Activated CD4-positive, alpha-beta T cell treated with anti-CD3 and anti-CD28 coated beads for 4 hours (primary cell): ENCODE results near the gene C11orf91.
"Not testable (repeated sequence)": the region's sequence is repeated elsewhere in the genome, so short reads cannot be mapped to it uniquely, and the experiment has no call there.

Experiments used
- DNase-seq, 2 donors: peaks; one replicate each; pipeline ENCODE4 v3.0.0-alpha.2; 2020

C11orf91 gene

DNA sequence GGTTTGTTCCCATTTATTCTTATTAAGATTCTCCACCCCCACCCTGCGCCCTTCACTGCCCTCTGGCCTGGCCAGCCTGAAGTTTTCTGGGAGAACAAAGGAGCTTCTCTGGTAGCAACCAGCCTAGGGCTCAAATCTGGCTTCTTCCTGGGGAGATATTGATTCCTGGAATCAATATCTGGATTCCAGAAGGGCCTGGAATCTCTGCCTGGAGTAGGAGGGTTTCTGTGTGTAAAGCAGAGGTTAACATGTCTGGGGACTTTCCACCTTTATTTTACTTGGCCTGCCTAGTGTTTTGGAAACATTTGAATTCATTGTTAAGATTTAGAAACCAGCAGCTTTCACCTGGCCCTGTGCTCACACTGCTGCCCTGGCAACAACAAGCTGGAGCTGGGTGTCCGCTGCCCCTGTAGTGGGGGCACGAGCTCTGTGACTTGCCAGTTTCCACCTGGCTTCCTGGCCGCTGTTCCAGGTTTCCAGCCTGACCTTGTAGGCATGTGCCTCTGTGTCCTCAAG is 5.5 kb downstream of the C11orf91 start:
- DNase-seq = no peak

DNA sequence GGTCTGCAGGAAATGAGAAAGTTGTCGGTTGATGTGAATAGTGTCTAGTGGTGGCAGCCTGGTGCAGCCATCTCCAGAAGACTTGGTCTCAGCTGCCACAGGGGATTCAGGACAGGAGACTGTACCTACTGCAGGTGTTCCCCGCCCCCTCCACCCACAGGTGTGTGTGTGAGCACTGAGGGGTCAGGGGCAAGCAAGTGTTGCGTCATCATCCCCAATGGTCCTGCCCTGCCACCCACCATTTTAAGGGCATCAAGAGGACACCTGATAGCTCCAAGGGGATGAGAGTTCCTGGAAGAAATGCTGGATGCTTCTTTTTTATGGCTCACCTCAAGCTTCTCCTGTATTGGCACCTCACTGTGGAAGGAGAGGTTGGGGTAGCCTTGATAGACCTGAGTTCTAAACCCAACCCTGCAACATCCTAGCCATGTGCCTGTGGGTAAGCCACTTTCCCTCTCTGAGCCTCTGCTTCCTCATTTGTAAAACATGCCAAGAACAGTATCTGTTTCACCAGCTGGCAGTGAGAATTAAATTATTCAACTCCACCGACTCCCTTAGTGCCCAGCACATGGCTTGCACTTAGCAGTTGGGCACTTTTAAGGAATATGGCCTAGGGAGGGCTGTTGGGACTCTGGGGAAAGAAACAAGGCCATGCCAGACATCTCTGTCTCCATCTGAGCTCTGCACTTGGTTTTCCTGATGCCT is 6.1 kb downstream of the C11orf91 start:
- DNase-seq = no peak

DNA sequence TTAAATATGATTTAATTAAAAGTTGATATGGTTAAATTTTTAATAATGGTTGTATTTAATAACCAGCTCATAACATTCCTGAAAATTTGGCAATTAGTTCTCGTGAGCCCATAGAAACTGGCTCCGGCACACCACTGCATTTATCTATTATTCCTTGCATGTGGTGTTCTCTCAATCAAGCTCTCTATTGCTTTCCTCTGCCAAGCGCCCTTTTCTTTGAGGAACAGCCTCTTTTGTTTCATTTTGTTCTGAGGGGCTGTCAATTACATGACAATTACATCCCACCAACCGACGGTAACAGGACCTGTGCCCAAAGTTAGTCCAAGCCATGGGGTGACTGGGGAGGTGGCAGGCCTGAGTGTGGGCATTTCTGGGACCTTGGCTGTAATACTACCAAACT is 8.1 kb downstream of the C11orf91 start:
- DNase-seq = no peak

DNA sequence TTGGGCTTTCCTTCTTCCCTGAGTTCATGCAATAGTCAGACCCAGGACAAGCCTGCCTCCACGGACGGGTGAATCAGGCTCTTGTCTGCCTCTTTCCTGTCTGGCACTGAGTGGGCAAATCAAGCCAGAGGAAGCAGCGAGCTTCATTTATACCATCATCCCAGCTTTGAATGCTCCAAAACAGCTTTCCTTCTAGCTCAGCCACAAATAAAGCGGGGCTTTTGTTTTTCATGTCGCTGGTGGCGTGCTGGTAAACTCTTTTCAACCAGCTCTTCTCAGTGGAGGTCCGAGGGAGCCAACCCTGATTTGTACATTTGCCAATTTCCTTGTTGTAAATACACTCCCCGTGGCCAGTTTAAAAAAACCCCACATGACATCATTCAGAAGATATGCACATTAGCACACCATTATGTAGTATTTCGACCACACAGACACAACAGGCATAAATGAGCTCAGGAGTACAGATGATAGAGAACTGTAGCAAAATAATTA is 8.6 kb downstream of the C11orf91 start:
- no peak for DNase-seq

DNA sequence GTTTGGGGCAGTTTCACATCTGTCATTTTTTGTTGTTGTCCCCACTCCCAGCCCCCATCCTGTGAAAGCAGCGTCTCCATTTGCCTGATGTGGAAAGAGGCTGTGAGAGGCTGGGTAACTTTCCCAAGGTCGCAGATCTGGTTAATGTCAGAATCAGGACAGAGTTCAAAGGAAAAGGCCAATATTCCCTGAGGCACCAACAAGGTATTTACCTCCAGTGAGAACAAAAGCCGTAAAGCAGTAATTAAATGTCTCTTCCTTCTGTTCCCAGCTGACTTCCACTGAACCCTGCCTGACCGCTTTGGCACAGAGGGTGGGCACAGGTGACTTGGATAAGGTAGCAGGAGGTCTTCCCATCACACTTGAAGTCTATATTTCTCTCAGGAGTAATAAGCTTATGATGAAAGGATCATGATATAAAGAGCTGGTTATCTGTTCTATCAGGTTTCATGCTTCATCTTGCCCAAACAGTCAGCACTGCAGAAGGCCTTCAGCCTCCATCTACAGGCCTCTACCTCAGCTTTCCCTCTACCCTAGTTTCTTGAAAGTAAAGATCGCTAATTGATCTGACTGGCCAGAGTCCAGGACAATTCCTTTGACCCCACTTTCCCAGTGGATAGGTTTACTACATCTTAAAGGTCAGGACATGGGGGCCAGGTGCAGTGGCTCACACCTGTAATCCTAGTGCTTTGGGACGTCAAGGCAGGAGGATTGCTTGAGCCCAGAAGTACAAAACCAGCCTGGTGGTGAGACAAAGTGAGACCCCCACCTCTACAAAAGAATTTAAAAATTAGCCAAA is 9.4 kb downstream of the C11orf91 start:
- DNase-seq = no peak

DNA sequence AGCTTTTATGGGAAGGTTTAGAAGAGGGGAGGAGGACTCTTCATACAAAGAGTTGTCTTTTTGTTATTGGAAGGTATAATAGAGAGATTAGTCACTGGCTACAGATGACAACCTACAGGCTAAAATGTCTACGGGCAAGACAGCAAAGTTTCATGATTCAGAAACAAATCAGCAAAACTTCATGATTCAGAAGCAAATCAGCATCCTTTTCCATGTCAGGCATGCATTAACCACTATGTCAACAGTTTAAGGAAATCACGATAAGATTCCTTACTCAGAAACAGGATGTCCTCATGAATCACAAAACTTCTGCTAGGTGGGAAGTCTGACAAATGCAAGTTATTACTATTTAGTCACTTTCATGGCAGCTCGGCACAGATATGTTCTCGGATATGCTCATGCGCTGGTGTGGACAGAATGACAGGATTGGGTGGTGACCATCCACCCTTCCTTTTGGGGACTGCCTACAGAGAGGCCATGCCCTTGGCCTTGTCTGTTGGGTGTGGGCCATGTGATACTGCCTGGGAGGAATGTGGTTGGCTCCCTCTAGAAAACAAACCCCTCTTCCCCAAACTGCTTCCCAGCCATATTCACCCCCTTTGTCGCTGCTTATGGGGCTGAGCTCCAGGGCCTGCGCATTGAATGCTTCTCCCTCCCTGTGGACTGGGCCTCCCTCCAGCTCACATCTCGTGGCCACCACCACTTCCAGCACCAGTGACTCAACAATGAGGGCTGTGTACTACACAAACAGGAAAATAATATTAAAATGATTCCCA is 10.1 kb downstream of the C11orf91 start:
- DNase-seq = no peak

DNA sequence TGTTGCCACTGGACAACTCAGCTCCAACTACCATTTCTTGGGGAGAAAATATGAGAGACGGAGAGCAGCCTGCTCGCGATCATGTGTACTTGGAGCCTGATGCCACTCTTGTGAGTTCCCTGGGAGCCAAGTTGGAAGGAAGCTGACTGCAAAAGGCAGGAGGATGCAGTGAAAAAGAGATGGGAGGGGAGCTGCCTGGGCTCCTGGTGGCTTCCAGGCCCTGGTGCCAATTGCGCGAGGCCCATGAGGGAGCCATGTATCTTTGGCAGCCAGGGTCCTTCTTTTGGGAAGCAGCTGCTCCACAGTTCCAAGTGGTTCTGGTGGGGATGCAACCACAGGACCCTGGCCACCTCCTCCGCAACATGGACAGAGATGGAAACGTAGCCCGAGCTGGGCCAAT is 11.1 kb downstream of the C11orf91 start:
- no peak for DNase-seq

DNA sequence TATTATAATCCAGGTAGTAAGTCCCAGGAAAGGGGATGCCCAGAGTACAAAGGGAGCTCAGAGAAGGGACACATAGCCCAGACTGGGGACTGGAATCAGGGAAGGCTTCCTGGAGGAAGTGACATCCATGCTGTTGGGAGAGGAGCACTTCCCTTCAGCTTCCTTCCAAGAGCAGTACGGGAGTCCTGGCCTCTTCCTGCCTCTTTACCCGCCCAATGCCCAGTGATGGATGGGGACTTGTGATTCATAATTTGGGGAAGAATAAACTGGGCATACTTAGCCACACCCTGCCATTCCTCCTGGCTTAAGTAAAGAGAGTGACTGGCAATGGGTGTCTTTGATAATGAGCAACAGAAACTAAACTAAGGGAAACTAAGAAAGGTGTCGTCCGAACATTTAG is 11.5 kb downstream of the C11orf91 start:
- no peak for DNase-seq

DNA sequence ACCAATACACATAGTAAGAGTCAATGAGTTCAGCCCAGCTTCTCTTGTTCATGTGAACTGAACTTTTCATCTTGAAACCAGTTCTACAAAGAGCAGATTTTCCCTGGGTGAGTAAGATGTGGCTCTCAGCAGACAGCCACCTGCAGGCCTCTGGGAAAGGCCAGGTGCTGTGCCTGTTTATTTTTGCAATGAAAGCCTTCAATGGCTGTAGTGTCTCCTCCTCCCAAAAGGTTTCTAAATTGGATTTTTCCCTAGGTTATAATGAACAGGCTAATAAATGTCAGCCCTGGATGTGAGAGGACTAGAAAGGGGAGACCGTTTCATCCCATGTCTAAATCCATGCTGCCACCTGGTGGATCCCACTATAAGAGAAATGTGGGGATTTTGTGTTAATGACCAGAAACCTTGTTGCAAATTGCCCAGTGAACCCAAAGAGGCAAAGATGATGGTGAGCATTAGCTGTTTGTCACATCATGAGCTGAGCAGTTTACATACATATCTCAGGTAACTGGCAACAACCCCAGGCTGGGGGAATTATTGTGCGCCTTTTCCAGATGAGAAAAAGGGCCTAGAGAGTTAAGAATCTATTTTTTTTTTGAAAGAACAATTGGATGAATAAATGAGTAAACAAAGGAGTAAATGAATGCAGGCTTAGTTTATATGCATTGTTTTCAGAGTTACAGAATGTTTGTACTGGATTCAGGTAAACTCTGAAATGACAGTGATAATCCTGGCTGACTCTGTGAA is 12.7 kb downstream of the C11orf91 start:
- DNase-seq = no peak

DNA sequence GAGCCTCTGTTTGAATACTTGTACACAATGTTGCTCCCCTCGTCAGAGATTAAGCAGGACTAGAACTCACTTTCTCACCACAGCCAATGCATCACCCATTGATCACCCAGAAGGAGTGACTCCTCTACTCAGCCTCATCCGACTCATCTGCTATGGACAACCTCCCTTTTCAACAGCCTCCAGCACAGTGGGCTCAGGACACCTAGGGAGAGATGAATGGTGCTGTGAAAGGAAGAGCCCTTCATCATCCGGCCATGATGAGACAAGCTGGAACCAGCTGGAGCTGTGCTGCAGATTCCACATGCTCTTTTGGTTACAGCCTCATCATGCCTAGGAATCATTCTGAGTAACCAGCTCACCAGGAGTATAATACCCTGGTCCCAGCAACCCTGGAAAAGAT is 15.5 kb downstream of the C11orf91 start:
- DNase-seq = no peak

DNA sequence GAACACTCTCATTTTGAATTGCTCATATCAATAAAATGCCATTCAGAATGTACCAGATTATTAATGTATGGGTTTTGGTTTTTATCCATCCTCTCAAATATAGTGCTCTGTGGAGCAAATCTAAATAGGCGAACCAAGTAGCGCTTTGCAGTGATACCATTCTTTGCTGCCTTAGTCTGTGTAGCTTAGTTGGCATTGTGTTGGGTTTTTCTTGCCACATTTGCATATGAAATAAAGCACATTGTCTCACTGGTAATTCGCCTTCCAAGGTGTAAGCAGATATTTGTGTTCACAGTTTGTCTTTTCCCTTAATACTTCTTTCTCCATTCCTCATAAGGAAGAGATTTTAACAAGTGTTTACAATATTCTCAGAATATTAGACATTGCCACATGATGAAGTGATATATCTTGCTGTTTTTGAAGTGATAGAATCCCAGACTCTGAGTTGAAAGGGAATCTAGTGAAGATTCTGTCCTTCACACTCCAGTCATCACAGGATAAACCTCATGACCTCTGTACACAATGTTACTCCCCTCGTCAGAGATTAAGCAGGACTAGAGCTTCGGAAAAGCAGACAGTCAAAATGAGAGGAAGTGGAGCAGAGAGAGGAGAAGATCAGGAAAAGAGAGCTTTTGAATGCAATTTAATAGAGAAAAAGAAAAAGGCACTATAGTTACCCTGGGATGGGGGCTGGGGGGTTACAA is 16.5 kb downstream of the C11orf91 start:
- no peak for DNase-seq

DNA sequence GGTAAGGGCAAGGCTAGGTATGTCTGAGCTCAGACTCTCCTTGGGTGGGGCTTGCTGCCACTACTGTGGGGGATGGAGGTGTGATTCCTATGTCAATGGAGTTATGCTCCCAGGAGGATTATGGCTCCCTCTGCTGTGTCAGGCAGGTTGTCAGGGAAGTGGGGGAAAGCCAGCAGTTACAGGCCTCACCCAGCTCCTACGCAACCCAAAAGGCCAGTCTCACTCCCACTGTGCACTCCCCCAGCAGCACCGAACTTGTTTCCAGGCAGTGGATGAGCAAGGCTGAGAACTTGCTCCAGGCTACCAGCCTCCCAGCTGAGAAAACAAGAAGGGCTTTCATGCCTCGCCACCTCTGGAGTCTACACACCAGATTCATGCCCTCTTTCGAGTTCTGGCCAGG is 18.2 kb downstream of the C11orf91 start:
- no peak for DNase-seq

DNA sequence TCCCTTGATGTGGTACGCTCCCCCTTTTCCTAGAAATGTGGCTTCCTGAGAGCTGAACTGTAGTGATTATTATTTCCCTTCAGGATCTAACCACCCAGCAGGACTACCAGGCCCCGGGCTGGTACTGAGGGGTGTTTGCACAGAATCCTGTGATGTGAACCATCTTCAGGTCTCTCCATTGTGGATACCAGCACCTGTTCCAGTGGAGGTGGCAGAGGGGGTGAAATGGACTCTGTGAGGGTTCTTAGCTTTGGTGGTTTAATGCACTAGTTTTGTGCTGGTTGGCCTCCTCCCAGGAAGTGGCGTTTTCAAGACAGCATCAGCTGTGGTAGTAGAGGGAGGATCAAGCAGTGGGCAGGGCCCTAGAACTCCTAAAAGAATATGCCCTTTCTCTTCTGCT is 18.6 kb downstream of the C11orf91 start:
- no peak for DNase-seq

DNA sequence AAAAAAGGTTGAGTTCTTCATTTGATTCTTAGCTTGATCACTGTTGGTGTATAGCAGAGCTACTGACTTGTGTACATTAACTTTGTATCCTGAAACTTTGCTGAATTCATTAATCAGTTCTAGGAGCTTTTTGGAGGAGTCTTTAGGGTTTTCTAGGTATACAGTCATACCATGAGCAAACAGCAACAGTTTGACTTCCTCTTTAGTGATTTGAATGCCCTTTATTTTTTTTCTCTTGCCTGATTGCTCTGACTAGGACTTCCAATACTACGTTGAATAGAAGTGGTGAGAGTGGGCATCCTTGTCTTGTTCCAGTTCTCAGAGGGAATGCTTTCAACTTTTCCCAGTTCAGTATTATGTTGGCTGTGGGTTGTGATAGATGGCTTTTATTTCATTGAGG is 22.0 kb downstream of the C11orf91 start:
- DNase-seq = not testable (repeated sequence)

DNA sequence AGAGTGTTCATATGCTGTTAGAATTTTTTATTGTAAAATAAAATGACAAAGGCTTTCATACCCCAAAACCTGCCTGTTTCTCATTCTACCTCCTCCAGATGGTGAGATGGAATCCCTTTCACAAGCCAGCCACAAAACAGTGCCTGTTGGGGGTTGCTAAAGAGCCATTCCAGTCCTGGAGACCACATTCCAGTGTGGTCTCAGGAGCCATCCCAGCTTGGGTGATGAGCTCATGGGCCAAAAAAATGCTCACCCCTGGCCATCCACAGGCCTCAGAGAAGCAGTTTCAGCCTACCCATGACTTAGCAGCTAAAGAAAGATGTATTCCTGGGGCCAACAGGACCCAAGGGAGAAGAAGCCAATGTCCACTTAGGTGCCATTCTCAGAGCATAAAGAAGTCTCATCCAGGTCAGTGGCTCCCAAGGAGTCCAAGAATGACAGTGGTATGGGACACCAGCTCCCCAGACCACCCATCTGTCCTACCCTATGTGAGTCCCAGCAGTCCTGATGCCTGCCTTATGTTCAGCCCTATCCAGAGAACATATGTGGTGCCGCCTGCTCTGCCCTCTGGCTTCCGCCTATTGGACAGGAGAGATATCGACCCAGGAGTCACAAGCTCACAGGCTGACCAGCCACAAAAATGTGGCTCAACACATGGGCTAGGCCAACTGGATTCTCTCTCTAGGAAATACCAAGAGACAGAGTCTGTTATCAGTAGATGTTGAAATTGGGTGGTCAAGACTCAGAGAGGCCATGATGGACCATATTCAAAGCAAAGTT is 26.4 kb downstream of the C11orf91 start:
- no peak for DNase-seq

DNA sequence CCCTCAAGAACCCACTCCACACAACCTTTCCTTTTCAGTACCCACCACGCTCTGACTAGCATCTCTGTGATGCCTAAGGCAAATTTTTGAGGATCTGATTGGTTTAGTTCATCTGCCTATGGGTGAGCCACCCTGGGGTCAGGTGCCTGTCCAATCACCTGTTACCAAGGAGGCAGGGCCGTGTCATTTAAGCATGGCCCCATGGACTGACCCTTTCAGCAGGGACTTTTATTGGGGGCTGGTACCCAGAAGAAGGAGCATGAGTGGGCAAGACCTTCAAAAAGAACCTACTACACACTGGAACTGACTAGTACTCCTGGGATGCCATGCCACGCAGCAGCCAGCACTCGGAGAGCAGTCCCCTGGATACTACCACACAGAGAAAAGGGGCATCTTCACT is 28.4 kb downstream of the C11orf91 start:
- DNase-seq = no peak

DNA sequence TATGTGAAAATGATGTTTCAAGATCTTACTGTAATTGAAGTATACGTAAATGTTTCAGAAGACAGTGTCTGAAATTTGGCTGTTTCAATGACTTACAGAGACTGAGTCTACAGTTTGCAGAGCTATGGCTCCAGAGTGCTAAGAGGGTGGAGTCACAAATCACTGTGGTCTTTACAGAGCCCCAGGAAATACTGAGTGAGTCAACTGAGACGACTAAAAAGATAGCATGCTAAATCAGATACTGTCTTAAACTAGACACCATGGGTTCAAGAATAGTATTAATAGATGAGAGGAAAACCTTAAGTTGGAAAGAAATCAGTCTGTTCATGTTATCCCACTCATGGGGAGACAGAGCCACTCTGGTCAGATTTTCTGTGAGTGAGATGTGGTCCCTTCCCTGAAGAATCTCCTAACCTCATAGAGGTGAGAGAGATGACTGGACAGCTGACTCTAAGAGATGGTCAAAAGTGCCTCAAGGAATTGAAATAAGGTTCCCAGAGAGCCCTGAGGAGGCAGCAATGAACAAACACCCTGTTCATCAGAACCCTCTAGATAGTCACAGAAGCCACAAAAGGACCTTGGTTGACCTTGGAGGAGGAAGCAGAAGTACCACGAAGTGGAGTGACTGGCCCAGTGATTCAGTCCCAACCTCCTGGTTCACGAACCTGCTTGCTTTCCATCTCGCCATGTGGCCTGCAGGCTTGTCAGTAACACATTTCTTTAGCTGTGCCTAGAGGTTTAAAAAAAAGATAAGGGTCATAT is 30.2 kb downstream of the C11orf91 start:
- DNase-seq = no peak

DNA sequence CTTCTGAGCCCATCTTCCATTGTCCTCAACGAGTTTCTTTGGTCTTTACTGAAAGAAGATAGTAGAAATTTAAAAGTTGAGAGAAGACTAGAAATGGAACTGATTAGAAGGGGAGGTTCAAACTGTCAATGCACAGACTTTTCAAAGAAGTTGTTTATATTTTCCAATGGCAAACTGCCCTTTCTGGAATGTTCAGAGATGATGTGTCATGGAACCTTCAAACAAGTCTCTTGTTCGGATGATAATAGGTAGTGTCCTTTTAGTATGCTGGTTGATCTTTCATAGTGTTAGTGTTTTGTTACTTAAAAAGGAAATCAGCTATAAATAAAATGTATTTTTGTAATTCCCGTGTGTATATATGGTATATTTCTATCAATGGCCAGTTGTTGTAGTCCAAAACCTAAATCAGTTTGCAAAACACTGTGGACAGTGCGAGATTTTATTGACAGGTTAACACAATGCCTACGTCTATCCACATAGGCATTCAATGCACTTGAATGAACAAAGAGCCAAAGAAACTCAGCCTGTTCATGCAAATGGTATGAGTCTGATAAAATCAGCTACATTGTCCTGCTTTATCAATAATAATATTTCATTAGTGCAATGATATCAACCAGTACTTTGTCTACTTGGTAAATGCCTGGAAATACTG is 30.9 kb downstream of the C11orf91 start:
- DNase-seq = no peak

DNA sequence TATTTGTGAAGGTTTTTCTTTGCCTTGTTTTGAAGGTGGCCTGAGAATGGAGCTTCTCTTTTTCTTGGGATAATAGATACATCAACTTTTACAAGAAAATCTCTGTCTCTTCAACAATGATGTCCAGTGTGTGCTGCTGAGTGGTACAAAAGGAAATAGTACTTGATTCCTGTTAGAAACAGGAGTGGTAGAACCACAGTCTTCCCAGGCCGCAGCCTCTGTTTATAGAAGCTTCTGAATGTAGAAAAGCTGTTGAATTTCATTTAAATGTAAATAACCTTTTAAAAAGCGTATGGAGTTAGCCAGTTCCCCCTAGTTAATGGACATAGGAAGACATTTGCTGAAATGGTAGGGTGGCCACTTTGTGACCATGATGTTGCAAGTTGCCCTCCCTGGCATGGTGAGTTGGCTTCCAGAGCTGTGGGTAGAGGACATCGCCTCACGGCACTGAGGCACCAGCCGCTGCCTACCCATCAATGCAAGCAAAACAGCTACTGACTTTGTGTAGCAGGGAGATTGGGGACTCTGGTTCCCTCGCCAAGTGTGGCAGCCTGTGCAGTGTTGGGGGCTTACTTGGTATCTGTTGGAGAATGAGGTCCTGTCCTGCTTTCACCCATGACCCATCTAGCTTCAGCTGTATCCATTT is 31.6 kb downstream of the C11orf91 start:
- DNase-seq = no peak
